Esophagus muscularis mucosa (tissue), 4 donors: ENCODE results near the gene ID1. TPM values are rescaled to one million over a fixed set of nuclear protein-coding genes. Genes with fewer than 3 reads are reported as not detected.
A peak's percentile ranks its signal among the peaks of the same experiment; 100 is the strongest.

ENCODE experiments used
- DNase-seq: peaks from one replicate; pipeline ENCODE4 v3.0.0-alpha.2; 2017; ENCODE audit errors: extremely low spot score
- H3K27ac ChIP-seq, 4 donors: fragments of 200-600 bp; sonication (generic); replicated peaks in 1 of 4; 1 replicate in 3 of 4; 2 replicates in 1 of 4; pipeline ENCODE4 v1.5.1; 2016 to 2019; ENCODE audit warnings: mild to moderate bottlenecking in 1 of 4
- H3K27me3 ChIP-seq, 4 donors: fragments of 200-600 bp; sonication (generic); one replicate each; pipeline versions ENCODE4 v1.5.1 to v1.6.0; 2016 to 2019
- H3K36me3 ChIP-seq, 4 donors: fragments of 200-600 bp; sonication (generic); one replicate each; pipeline ENCODE4 v1.5.1; 2016 to 2019
- H3K4me1 ChIP-seq, 4 donors: fragments of 200-600 bp; sonication (generic); one replicate each; pipeline ENCODE4 v1.5.1; 2016 to 2019
- H3K4me3 ChIP-seq, 4 donors: fragments of 200-600 bp; sonication (generic); 1 replicate in 2 of 4; 2 replicates in 2 of 4; pipeline ENCODE4 v1.5.1; 2016 to 2019; ENCODE audit warnings: mild to moderate bottlenecking in 4 of 4, moderate library complexity in 1 of 4
- H3K9me3 ChIP-seq, 4 donors: fragments of 200-600 bp; sonication (generic); 1 replicate in 3 of 4; 2 replicates in 1 of 4; pipeline ENCODE4 v1.5.1; 2016 to 2019
- EP300 ChIP-seq: sonication (generic); formaldehyde crosslinking; IDR thresholded peaks from one replicate; pipeline ENCODE4 v1.6.1; 2017; ENCODE audit warnings: antibody characterized with exemption
- POLR2A ChIP-seq: fragments of 450-650 bp; IDR thresholded peaks from one replicate; pipeline ENCODE4 v1.6.1; 2017; ENCODE audit warnings: antibody characterized with exemption, moderate library complexity, mild to moderate bottlenecking, low read depth
- POLR2AphosphoS5 ChIP-seq, 2 donors: sonication (generic); formaldehyde crosslinking; IDR thresholded peaks; one replicate each; pipeline ENCODE4 v1.6.1; 2017; ENCODE audit warnings: antibody characterized with exemption in 2 of 2
- WGBS: methylation state at CpG from one replicate; pipeline ENCODE4 v1.1.5; 2018; 5-methylcytosine and 5-hydroxymethylcytosine counted together
- intact Hi-C: fragments of 100-400 bp; cut with DNase I; formaldehyde crosslinking; loops from one replicate; pipeline ENCODE4 v1.15.1; 2023
- total RNA-seq, 4 donors: library from RNA; depleted of rRNA; stranded (reverse); fragments of >200 nt; gene quantifications; one replicate each; pipeline versions ENCODE4 v1.1.0 to v1.2.1, GENCODE V29; 2016
- TF ChIP-seq, protein P1 (sequence below), 3 experiments: fragments of 200-600 bp in 2 of 3; fragments of 450-650 bp in 1 of 3; sonication (generic) in 2 of 3; IDR thresholded peaks; one replicate each; pipeline ENCODE4 v1.5.1; 2017 to 2019; ENCODE audit warnings: antibody characterized with exemption in 3 of 3, mild to moderate bottlenecking in 2 of 3, moderate library complexity in 1 of 3

The ID1 gene
- total RNA-seq, 4 donors from 2014 or later, result 199 to 744 (median 532) TPM

DNA sequence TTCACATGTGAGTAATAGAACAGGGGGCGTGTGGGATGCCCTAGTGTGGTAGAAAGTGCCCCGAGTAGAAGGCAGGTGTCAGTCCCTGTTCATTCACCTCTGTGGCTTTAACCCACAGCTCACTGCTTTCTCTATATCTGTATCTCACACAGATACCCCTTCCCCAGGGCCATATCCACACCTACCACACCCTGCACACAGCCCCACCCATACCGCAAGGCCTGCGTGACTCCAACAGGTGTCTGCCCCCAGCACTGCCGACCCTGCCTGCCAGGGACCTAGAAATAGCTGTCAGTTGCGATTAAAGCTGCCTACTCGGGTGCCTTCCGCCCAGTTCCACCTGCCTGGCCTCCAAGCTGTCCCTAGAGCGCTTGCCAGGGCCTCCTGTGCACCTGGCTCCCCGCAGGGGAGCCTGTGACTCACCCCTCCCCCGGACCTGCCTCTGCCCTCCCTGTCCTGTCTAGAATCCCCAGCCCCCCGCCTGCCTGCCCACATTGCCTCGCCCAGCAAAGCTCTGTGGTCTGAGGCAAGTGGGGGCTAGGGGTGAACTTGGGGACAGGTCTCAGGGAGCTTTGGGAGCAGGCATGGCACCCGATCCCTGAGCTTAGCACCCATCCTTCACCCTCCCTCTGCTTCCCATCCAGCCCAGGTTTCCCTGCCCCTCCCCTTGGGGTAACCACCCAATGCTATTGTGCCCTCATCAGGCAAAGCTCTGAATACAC is 38.3 kb upstream of the ID1 start:
- H3K27ac ChIP-seq, result peak overlapping the region; percentile 91 to 95 (median 93)
- TF ChIP-seq POLR2AphosphoS5 (IDR thresholded peaks at IDR 0.05) (no peak), EP300 (no peak), POLR2A (no peak)
- TF ChIP-seq, protein P1, sequence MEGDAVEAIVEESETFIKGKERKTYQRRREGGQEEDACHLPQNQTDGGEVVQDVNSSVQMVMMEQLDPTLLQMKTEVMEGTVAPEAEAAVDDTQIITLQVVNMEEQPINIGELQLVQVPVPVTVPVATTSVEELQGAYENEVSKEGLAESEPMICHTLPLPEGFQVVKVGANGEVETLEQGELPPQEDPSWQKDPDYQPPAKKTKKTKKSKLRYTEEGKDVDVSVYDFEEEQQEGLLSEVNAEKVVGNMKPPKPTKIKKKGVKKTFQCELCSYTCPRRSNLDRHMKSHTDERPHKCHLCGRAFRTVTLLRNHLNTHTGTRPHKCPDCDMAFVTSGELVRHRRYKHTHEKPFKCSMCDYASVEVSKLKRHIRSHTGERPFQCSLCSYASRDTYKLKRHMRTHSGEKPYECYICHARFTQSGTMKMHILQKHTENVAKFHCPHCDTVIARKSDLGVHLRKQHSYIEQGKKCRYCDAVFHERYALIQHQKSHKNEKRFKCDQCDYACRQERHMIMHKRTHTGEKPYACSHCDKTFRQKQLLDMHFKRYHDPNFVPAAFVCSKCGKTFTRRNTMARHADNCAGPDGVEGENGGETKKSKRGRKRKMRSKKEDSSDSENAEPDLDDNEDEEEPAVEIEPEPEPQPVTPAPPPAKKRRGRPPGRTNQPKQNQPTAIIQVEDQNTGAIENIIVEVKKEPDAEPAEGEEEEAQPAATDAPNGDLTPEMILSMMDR (IDR thresholded peaks at IDR 0.05), result no peak

DNA sequence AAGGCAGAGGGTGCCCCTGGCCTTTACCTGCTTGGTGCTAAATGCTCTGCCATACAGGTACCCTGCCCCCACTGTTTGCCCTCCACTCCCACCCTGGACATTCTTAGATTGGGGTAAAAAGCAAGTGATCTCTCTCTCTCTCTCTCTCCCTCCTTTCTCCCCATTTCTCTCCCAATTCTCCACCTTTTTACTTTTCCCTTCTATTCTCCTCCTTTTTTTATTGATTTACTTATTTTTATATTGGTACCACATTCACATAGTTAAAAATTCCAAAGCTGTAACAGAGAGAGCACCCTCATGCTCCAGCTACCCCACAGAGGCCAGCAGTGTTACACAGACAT is 37.7 kb upstream of the ID1 start:
- Histone ChIP-seq H3K27ac (peak overlapping the region; percentile 91 to 95 (median 93)), H3K4me1 (peaks cover 36 to 76% (median 63%) of the 10 kb centered on the region in 4 donors), H3K27me3 (no peaks in the 10 kb centered on the region), H3K4me3 (no peak overlapping the region), H3K9me3 (no peaks in the 10 kb centered on the region), H3K36me3 (peaks cover 16 to 69% (median 54%) of the 10 kb centered on the region in 4 donors)
- intact Hi-C loops, result no loop called here
- DNase-seq, result no peak
- no peak for TF ChIP-seq POLR2AphosphoS5 (IDR thresholded peaks at IDR 0.05)
- TF ChIP-seq EP300, result no peak
- TF ChIP-seq POLR2A, result no peak
- TF ChIP-seq, protein P1 (IDR thresholded peaks at IDR 0.05), result no peak

More for the DNA sequence above, 38.3 kb upstream of the ID1 start:
- Histone ChIP-seq H3K27me3 (no peaks in the 10 kb centered on the region), H3K9me3 (no peaks in the 10 kb centered on the region), H3K36me3 (peaks cover 21 to 75% (median 59%) of the 10 kb centered on the region in 4 donors), H3K4me3 (no peak overlapping the region), H3K4me1 (peaks cover 31 to 72% (median 58%) of the 10 kb centered on the region in 4 donors)
- intact Hi-C loops, result no loop called here
- DNase-seq, result no peak
- WGBS, result 85% methylated on average over 14 of the region's 14 CpGs

DNA sequence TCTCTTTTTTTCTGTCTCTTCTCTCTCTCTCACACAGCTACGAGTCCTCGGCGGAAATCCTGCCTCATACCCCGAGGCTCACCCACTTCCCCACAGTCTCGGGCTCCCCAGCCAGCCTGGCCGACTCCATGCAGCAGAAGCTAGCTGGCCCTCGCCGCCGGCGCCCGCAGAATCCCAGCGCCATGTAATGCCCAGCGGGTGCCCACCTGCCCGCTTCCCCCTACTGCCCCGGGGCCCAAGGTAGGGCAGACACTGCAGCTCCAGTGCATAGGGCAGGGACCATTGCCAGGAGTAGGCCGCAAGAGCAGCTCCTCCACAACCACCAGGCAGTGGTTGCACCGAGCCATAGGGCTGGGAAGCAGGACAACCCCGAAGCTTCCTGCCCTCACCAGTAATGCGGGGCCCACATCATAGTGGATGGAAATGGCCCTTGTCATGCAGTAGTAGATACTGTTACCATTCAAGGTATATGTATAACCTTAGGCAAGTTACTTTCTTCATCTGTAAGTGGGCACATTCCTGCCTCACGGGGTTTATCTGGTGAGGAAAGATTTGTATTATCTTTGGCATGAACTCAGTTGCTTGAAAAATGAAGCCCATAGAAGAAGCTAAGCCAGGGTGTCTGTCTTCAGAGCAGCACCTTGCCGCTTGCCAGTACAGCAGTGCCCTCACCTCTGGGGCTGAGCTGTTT is 36.9 kb upstream of the ID1 start:
- Histone ChIP-seq H3K9me3 (no peaks in the 10 kb centered on the region), H3K27ac (peak overlapping the region; percentile 91 to 95 (median 93)), H3K4me3 (no peak overlapping the region), H3K27me3 (no peaks in the 10 kb centered on the region), H3K36me3 (peaks cover 14 to 61% (median 49%) of the 10 kb centered on the region in 4 donors), H3K4me1 (peaks cover 37 to 72% (median 61%) of the 10 kb centered on the region in 4 donors)
- DNase-seq, result no peak
- TF ChIP-seq POLR2A (no peak), EP300 (no peak), POLR2AphosphoS5 (IDR thresholded peaks at IDR 0.05) (peak in 1 of 2 donors; percentile 68)
- TF ChIP-seq, protein P1 (IDR thresholded peaks at IDR 0.05), result peak in 1 of 3 experiments; percentile 14
- intact Hi-C loops, result no loop called here
- 65% methylated on average over 20 of the region's 21 CpGs for WGBS

DNA sequence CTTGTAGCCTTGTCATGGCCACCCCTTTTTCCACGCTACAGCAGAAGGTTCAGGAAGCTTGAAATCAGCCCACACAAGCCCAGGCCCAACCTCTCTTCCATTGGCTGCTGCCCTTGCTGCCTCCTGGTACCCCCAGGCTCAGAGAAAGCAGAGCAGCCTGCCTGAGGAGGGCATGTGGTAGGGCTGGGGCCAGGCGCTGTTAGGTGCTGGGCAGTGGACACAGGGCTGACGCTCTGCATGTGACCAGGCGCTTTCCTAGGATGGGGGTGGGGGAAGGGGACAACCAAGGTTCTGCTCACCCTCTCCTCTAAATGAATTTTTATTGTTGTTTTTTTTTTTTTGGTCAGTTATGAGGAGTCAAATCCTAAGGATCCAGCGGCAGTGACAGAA is 36.3 kb upstream of the ID1 start:
- Histone ChIP-seq H3K4me3 (no peak overlapping the region), H3K9me3 (no peaks in the 10 kb centered on the region), H3K27ac (peak overlapping the region; percentile 91 to 95 (median 93)), H3K27me3 (no peaks in the 10 kb centered on the region), H3K4me1 (peaks cover 41 to 72% (median 64%) of the 10 kb centered on the region in 4 donors), H3K36me3 (peaks cover 10 to 55% (median 44%) of the 10 kb centered on the region in 4 donors)
- TF ChIP-seq, protein P1 (IDR thresholded peaks at IDR 0.05), result no peak
- TF ChIP-seq POLR2A (no peak), POLR2AphosphoS5 (IDR thresholded peaks at IDR 0.05) (peak in 1 of 2 donors; percentile 12)
- WGBS, result 72% methylated on average over 5 of the region's 5 CpGs
- DNase-seq, result no peak
- intact Hi-C loops, result no loop called here
